Thyroid gland (tissue), 4 donors: ENCODE data around the gene IFNA21.

Source experiments
- POLR2A ChIP-seq, 2 donors: fragments of 450-650 bp; IDR thresholded peaks; one replicate each; pipeline ENCODE4 v1.6.1; 2017; ENCODE audit warnings: antibody characterized with exemption in 2 of 2, mild to moderate bottlenecking in 2 of 2, moderate library complexity in 1 of 2
- TF ChIP-seq, protein P1 (sequence below), 6 experiments: fragments of 200-600 bp in 3 of 6; fragments of 450-650 bp in 3 of 6; sonication (generic) in 3 of 6; IDR thresholded peaks; one replicate each; pipeline ENCODE4 v1.5.1; 2016 to 2019; ENCODE audit warnings: antibody characterized with exemption in 6 of 6, mild to moderate bottlenecking in 2 of 6, inconsistent platforms in 1 of 6, moderate library complexity in 1 of 6

DNA sequence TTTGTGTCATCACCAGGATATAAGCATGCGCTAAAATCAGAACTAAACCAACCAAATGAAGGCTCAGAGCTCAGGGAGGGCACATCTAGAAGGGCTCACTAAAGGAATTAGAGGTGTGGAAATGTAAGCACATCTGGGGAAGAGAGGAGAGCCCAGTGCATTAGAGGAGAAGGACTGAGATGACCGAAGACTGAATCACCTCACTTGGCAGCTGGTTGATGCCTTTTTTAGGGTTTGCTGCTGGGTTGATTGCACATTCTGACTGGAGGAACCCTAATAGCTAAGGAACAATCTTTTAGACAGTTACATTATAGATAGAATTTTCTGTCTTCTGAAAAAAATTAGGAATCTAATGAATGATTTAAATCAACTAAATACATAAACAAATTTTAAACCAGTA lies 8.2 kb upstream of the IFNA21 start:
- TF ChIP-seq, protein P1, sequence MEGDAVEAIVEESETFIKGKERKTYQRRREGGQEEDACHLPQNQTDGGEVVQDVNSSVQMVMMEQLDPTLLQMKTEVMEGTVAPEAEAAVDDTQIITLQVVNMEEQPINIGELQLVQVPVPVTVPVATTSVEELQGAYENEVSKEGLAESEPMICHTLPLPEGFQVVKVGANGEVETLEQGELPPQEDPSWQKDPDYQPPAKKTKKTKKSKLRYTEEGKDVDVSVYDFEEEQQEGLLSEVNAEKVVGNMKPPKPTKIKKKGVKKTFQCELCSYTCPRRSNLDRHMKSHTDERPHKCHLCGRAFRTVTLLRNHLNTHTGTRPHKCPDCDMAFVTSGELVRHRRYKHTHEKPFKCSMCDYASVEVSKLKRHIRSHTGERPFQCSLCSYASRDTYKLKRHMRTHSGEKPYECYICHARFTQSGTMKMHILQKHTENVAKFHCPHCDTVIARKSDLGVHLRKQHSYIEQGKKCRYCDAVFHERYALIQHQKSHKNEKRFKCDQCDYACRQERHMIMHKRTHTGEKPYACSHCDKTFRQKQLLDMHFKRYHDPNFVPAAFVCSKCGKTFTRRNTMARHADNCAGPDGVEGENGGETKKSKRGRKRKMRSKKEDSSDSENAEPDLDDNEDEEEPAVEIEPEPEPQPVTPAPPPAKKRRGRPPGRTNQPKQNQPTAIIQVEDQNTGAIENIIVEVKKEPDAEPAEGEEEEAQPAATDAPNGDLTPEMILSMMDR (IDR thresholded peaks at IDR 0.05): no peak
- TF ChIP-seq POLR2A (IDR thresholded peaks at IDR 0.05): no peak
